ENCODE data around the gene FGFR4. TPM values are rescaled to one million over a fixed set of nuclear protein-coding genes. Genes with fewer than 3 reads are reported as not detected.

The FGFR4 gene
- total RNA-seq, 2 experiments from 2014 or later: 0.97 to 1.2 TPM

DNA sequence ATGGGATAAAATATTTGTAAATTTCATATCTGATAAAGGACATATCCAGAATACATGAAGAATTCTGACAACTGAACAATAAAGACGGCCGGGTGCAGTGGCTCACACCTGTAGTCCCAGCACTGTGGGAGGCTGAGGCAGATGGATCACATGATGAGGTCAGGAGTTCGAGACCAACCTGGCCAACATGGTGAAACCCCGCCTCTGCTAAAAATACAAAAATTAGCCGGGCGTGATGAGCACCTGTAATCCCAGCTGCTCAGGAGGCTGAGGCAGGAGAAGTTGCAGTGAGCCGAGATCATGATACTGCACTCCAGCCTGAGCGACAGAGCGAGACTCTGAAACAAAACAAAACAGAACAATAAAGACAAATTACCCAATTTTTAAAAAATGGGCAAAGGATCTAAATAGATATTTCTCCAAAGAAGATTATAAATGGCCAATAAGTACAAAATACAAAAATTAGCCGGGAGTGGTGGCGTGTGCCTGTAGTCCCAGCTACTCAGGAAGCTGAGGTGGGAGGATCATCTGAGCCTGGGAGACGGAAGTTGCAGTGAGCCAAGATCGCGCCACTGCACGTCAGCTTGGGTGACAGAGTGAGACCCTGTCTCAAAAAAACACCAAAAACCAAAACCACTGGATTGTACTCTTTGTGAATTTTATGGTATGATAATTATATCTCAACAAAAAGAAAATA, 37.2 kb downstream of the FGFR4 start:
- ChIA-PET POLR2A (interaction anchor here (0.6 kb wide), 1 partner anchor 189 kb away, joined by 4 read pairs; no protein-coding TSS in a partner anchor), CTCF (interaction anchor here (0.8 kb wide), 1 partner anchor 10 kb away, joined by 3 read pairs; no protein-coding TSS in a partner anchor)

DNA sequence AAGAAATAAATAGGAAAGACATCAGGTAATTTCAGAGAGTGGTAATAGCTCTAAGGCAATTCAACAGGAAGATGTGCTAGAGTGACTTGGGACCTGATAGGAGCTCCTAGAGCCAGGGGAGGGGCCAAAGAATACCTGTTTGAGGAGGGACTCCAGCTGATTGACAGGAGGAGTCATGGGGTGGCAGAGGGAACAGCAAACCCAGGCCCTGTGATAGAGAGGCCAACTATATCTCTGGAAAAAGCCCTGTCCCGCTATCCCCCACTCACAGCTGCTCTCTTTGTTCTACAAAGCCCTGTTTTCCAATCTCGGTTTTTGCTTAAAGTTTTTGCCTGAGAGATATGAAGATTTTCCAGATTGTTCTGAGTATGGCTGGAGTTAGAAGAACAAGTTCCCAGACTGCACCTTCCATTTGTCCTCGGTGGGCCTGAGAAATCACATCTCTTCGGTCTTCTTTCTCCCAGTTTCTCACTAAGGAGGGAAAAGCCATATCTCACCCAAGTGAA, 37.8 kb downstream of the FGFR4 start:
- ChIA-PET POLR2A (no interaction called here), CTCF (interaction anchor here (0.8 kb wide), 1 partner anchor 10 kb away, joined by 3 read pairs; no protein-coding TSS in a partner anchor)

DNA sequence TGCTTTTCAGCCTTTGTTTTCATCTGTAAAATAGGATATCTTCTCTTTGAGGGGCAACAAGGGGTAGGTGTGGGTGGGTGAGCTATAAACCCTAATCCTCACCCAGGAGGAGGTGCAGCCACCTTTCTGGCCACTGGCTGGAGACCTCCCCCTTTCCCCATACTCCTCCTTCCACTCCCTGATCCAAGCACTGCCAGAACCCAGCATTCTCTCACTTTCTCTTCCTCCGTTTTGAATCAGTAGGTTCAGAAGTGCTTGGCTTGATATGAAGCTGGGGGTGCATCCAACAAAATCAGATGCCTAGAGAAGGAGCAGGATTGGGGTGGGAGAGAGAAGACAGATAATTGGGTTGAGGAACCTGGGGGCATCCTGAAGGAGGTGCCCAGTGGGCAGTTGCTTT, 40.1 kb downstream of the FGFR4 start:
- POLR2A ChIA-PET: no interaction called here

DNA sequence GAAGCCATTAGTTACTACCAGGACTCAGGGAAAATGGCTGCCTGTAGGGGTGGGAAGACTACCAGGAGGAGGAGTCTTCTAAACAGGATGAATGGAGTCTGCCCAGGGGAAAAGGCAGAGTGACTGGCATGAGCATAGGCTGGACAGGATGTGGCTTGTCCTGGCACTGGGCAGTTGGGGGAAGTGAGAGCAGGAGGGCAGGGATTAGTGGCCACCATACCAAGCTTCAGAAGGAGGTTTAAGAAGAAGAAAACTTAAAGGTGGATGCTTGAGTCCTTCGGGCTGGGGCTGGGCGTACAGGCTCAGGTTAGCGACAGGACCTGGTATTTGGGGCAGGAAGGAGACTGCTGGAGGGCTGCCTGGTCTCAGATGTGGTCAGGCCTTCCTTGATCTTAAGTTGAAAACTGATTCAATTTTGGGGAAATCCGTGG, 41.9 kb downstream of the FGFR4 start:
- ChIA-PET POLR2A (interaction anchor here (0.6 to 1.1 kb wide), 2 partner anchors 11 to 41 kb away, joined by 3 to 4 read pairs; no protein-coding TSS in a partner anchor), CTCF (interaction anchor here (1.0 to 1.9 kb wide), 2 partner anchors 15 to 18 kb away, joined by 3 to 11 read pairs; no protein-coding TSS in a partner anchor)

More for the DNA sequence above, 40.1 kb downstream of the FGFR4 start:
- CTCF ChIA-PET: interaction anchor here (1.0 to 1.4 kb wide), 3 partner anchors 9 to 125 kb away, joined by 3 to 7 read pairs (median 5); no protein-coding TSS in a partner anchor

DNA sequence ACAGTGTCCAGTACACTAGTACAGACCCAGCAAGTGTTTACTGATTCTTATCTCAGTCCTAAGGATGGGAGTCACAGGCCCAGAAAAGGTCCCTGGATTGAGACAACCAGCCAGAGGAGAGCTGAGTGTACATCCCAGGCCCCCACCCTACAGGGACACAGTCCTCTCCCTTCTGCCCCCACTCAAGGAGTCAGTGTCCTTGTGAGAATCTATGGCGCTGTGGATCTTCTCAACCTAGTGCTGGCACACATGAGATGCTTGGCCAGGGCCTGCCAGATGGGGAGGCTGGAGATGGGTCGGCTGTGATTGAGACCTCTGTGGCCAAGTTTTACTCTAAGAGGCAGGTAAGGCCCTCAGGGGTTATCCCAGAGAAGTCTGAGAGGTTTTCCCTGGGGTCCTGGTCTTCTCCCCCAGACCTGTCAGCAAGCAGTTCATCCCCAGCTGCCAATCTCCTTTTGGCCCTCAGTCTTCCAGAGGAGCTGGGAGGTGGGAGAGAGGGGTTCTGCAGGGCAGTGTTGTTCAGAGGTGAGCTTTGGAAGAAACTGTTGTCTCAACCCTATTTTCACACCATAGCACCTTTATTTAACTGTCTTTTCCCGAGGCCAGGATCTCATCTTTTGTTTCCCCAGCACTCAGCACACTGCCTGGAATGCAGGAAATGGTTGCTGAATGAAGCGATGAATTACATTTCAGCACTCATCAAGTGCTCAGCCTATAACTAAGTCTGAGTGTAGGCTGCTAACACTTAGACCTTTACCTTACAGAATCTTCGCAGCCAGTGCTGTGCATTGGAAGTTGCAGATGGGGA, 43.7 kb downstream of the FGFR4 start:
- ChIA-PET CTCF (interaction anchor here (0.7 to 1.9 kb wide), 5 partner anchors 16 to 702 kb away, joined by 3 to 11 read pairs (median 3); no protein-coding TSS in a partner anchor), POLR2A (no interaction called here)

DNA sequence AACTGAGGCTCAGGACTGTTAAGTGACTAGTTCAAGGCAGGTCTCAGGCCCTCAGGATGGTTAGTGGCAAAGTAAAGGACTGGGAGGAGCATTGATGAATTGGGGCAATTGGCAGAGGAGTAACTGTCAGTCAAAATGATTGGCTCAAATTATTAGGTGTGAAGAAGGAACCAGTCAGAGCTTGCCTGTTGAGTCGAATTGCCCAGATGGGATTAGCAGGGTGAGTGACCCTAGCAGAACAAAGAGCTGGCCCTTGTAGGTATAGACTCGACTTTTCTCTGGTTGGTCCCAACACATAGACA, 44.3 kb downstream of the FGFR4 start:
- ChIA-PET POLR2A (no interaction called here), CTCF (interaction anchor here (1.0 to 1.1 kb wide), 3 partner anchors 16 to 325 kb away, joined by 3 to 4 read pairs (median 3); no protein-coding TSS in a partner anchor)

DNA sequence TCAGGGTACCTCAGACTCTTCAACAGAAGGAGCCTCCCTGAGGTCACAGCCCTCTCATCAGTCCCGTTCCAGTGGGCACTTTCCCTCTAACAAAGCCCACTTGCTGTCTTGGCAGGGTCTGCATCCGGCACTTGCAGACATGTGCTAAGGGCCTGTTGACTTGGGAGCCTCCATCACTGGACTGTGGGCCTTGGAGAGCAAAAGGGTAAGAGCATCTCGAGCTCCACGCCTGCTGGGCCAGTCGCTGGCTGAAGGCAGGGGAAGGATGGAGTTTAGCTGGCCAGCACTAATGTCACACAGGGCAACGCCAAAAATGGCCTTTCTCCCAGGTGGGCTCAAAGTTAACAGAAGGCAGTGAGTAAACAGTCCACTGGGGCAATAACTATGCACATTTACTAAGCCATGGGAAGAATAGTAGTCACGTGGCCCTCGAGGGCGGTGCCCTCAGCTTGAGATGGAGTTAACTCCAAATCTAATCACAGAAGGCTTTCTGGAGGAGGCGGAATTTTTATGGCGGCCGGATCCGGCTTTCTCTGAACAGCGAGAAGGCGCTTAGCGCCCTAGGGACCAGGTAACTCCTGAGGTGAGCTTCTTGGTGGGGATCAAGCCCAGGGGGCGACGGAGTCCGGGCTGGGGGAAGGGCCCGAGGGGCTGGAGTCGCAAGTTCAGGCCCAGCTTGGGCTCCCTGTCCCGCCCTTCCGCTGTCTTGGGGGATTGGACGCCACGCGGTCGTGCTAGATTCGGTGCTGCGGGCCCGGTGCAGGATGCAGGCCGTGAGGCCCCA, 44.8 kb downstream of the FGFR4 start:
- ChIA-PET CTCF (interaction anchor here (1.0 to 1.1 kb wide), 2 partner anchors 17 to 324 kb away, joined by 3 to 4 read pairs; no protein-coding TSS in a partner anchor), POLR2A (no interaction called here)

DNA sequence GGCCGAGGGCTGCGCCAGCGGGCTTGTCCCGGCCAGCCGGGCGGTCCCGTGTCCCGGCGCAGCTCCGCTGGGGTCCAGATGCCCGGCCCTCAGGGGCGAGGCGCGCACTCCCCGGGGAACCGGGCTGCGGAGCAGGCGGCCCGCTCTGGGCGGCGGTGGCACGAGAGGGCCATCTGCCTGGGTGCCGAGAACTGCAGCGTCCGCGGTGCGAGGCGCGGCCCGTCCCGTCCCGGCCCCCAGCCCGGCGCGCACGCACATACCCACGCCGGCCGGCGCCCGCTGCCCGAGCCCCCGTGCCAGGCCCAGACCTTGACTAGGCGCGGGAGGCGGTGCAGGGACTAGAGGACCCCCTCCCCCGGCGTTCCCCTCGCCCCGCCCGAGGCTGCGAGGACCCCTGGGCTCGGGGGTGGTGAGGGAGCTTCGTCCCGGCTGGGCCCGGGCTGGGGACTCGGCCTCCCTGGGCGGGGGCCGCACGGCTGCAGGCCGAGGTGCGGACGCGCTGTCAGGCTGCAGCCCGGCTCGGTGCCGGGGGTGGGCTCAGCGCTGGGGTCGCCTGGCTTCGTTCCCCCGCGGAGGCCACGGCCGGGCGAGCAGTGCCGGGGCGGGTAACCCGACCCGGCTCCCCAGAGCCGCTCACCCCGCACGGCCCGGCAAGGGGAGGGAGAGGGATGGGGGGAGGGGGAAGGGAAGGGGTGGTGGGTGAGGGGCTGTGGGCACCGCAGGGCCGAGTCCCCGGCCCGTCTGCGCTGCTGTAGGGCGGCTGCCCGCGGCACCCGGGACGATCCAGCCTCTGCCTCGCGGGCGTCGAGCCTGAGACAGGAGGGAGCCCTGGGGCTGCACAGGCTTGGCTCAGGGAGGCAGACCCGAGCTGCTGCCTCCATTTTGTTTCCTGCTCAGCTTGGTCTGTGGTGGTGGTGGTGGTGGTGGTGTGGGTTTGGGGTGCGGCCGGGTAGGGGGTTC, 45.7 kb downstream of the FGFR4 start:
- POLR2A ChIA-PET: interaction anchor here (0.6 kb wide), 1 partner anchor 168 kb away, joined by 3 read pairs; no protein-coding TSS in a partner anchor

DNA sequence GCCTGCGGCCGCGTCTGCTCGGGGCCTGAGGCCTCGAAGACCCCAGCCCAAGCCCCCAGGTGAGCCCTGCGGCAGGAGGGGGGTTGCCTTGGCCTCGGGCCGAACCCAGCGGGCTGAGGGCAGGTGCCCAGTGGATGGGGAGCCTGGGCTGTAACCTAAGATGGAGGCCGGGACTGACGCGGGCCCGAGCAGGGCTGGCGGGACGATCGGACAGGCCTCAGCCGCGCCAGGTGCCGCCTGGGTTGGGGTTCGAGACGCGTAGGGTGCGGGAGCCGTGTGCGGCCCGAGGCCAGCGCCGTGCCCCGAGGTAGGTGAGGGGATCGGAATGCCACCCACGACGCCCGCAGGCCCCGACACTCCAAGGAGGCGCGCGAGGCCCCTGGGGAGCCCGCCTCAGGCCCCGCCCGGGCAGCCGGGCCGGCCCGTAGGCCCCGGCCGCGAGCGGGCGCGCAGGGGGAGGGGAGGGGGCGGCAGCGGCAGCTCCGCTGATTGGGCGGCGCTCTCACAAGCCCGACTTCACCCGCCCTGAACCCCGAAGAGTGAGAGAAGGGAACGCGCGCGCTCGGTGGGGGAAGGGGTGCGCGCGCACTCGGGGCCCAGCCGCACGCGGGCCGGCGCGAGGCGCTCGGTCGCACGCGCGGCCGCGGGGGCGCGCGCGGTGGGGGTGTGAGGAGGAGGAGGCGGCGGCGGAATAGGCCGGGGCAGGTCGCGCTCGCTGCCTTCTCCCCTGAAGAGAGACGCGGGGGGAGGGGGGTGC, 46.6 kb downstream of the FGFR4 start, which contains the start of gene NSD1:
Gene NSD1 (plus strand): TSS at position 678 of the 757 bp plus-strand sequence. CDS start 1,331 bp downstream, outside the sequence.
- POLR2A ChIA-PET: interaction anchor here (0.6 kb wide), 1 partner anchor 168 kb away, joined by 3 read pairs; no protein-coding TSS in a partner anchor
- CTCF ChIA-PET: no interaction called here

More for the DNA sequence above, 45.7 kb downstream of the FGFR4 start:
- CTCF ChIA-PET: no interaction called here

DNA sequence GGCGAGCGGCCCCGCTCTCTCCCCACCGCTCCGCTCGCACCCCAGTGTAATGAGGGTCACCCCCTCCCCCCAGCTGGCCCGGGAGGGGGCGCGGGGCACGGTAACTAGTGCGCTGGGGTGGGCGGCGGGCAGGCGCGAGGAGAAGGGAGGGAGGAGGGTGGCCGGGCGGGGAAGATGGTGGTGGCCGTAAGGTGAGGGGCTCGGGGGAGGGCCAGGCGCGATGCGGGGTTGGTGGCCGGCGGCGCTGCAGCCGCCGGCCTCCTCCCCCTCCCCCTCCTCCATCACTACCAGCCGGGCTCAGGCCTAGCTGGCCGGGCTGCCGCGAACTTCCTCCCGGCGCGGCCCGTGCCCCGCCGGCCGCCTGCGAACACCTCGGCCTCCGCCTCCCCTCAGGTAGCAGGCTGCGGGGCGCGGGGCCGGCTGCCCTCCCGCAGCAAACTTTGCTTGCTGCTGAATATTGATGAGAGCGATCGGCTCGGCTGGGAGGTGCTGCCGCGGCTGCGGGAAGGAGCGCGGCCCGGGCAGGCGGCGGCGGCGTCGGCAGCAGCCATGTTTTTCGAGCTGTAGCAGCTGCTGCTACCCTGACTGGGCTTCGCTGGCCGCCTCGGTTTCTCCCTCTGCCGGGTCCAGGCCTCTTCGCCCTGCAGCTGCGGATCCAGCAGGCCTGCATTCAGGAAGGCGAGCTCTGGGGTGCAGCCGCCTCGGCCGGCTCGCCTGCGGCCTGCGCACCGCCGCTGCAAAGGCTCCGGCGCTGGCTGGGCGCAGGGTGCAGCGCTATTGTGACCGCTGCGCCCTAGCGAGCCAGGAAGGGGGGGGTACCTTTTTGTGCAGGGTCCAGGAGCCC, 47.4 kb downstream of the FGFR4 start:
- POLR2A ChIA-PET: interaction anchor here (0.6 kb wide), 1 partner anchor 30 kb away, joined by 3 read pairs; no protein-coding TSS in a partner anchor
- CTCF ChIA-PET: interaction anchor here (0.8 to 1.0 kb wide), 2 partner anchors 22 to 91 kb away, joined by 3 read pairs; no protein-coding TSS in a partner anchor

DNA sequence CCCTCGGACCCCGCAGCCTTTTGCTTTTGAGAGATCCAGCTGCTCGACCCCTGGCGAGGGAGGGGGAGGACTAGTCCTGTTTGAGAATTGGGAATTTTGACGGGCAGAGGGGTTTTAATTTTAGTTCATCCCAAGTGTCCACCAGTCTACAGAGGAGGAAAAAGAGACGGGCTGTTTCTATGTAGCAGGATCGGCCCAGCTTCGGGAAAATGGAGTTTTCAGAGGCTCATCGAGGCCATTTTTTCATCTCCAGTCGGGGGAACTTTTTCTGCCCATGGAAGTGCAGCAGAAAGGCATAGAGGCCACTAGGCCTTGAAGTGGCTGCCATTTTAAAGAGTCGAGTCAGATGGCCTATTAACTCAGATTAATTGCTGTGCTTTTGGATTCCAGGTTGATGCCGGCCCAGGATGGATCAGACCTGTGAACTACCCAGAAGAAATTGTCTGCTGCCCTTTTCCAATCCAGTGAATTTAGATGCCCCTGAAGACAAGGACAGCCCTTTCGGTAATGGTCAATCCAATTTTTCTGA, 48.0 kb downstream of the FGFR4 start:
- ChIA-PET CTCF (interaction anchor here (0.8 to 1.0 kb wide), 2 partner anchors 23 to 91 kb away, joined by 3 read pairs; no protein-coding TSS in a partner anchor), POLR2A (interaction anchor here (0.6 kb wide), 1 partner anchor 29 kb away, joined by 3 read pairs; no protein-coding TSS in a partner anchor)

DNA sequence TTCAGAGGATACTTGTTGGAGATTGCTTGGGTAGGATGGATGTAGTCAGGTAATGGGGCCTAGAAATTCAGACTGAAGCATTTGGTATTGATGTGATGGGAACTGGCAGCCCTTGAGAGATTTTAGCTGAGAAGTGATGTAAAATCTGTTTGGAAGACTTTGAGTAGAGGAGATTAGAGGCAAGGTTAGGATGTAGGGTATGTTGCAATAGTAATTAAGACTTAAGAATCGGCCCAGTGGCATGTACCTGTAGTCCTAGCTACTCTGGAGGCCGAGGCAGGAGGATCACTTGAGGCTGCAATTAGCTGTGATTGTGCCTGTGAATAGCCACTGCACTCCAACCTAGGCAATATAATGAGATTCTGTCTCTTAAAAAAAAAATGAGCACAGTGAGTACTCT, 53.6 kb downstream of the FGFR4 start:
- CTCF ChIA-PET: interaction anchor here (1.8 kb wide), 1 partner anchor 27 kb away, joined by 4 read pairs; no protein-coding TSS in a partner anchor
- POLR2A ChIA-PET: no interaction called here

DNA sequence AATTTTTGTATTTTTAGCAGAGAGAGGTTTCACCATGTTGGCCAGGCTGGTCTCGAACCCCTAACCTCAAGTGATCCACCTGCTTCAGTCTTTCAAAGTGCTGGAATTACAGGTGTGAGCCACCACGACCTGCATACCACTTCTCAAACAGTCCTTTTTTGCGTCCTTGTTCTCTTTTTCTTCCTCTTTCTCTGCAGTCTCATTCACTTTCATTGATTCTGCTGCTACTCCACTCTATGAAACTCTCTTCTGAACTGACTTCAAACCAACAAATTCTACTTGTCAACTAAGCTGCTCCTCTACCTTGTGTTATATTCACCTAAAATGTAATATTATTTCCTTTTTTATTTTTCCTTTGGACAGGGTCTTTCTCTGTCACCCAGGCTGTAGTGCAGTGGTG, 54.8 kb downstream of the FGFR4 start:
- ChIA-PET POLR2A (interaction anchor here (0.7 kb wide), 1 partner anchor 114 kb away, joined by 4 read pairs; no protein-coding TSS in a partner anchor), CTCF (interaction anchor here (0.7 to 1.8 kb wide), 2 partner anchors 28 to 160 kb away, joined by 3 to 4 read pairs; no protein-coding TSS in a partner anchor)

DNA sequence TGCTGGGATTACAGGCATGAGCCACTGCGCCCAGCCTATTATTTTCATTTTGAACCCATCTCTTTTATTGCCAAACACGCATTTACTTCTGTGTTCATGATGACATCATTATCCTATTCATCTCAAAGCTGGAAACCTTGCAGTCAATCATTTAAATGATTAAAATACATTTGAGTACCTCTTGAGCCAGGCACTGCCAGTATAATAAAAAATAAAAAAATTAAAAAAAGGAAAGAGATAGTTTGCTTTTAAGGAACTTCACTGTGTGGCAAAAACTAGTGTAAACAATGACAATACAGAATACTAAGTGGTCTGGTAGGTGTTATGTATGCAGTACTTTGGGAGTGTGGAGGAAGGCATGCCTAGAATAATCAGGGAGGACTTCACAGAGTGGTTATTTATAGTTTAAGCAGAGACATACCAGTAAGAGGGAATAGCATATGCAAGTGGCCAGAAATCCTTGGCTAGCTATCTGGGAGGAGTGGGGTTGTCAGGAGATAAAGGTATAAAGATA, 55.4 kb downstream of the FGFR4 start:
- ChIA-PET POLR2A (no interaction called here), CTCF (interaction anchor here (1.8 kb wide), 1 partner anchor 29 kb away, joined by 4 read pairs; no protein-coding TSS in a partner anchor)

DNA sequence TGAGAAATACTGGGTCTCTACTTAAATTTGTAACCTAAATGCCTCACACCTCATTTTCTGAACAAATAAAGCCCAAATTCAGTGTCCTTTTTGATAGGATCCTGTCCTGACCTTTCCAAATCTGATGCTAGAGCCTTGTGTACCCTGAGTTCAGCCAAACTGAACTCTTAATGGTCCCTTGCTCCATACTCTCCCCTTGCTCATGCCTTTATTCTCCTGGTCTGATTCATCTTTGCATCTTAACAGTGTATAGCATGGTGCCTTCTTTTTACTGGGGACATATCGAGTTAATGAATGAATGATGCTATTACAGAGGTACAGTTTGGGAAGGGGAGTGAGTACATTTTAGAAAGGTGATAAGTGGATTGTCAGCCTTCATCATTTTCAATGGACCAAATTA, 56.1 kb downstream of the FGFR4 start:
- ChIA-PET CTCF (interaction anchor here (0.6 kb wide), 1 partner anchor 31 kb away, joined by 3 read pairs; no protein-coding TSS in a partner anchor), POLR2A (no interaction called here)
